Central memory CD4-positive, alpha-beta T cell (primary cell): ENCODE data around the gene ASIC5.
"Not testable (repeated sequence)": the region's sequence is repeated elsewhere in the genome, so short reads cannot be mapped to it uniquely, and the experiment has no call there.

ENCODE experiments used
- DNase-seq: peaks from one replicate; pipeline ENCODE4 v3.0.0; 2022
- total RNA-seq, 3 experiments: gene quantifications; one replicate each; lab custom pipeline; 2026; lab: John Stamatoyannopoulos, UW

ASIC5 gene, protein sequence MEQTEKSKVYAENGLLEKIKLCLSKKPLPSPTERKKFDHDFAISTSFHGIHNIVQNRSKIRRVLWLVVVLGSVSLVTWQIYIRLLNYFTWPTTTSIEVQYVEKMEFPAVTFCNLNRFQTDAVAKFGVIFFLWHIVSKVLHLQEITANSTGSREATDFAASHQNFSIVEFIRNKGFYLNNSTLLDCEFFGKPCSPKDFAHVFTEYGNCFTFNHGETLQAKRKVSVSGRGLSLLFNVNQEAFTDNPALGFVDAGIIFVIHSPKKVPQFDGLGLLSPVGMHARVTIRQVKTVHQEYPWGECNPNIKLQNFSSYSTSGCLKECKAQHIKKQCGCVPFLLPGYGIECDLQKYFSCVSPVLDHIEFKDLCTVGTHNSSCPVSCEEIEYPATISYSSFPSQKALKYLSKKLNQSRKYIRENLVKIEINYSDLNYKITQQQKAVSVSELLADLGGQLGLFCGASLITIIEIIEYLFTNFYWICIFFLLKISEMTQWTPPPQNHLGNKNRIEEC
- 0 reads per million in 3 experiments for total RNA-seq

DNA sequence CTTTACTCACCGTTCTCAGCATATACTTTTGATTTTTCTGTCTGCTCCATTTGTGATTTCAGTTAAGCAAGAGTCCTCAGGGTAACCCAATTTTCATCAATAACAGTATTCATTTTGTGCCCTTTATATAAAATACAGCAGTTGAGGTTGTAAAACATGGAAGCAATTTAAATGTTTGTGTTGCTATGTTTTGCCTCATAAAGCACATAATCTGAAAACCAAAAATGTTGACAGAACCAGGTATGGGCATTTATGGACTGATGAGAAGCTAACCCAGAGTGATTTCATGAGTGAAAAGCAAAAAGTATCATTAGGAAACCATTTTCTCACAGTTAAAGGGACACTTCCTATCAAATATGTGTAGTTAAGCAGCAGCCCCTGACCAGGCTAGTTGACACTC lies at the start of gene ASIC5:
ASIC5 (minus strand) TSS at position 101 of the 400 bp plus-strand sequence; CDS start at position 50, 51 bp downstream.
- no peak for DNase-seq

DNA sequence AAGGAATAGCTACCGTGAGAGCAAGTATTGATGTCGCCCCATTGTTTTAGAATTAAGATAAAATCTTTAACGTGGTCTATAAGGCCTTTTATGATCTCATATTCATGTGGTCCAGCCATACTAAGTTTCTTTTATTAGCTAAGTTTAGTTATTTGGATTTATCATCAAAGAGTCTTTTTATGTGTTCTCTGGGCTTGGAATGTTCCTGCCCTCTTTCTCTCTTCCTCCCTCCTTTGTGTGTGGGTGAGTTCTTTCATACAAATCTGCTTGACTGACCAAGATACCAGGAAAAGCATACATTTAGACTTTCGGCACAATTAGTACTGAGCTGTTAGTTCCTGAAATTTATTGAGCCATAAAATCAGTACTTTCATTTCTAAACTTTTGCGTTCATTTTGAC lies 48.7 kb upstream of the ASIC5 start:
- DNase-seq: no peak

DNA sequence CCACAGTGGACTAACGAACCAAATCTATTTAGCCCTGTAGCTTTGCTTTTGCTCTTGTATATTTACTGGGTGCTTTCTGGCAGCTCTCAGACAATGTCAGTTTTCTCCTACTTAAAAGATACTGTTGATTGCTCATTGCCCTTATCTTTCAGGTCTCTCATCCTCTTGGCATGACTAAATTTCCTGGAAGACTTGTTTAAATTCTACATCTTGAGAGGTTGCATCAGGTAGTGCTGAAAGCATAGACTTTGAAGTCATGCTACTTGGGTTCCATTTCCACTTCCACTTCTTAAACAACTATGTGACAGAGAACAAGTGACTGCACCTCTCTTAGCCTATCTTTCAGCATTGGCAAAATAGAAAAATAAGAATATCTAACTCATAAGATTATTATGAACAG lies 45.8 kb upstream of the ASIC5 start:
- no peak for DNase-seq

DNA sequence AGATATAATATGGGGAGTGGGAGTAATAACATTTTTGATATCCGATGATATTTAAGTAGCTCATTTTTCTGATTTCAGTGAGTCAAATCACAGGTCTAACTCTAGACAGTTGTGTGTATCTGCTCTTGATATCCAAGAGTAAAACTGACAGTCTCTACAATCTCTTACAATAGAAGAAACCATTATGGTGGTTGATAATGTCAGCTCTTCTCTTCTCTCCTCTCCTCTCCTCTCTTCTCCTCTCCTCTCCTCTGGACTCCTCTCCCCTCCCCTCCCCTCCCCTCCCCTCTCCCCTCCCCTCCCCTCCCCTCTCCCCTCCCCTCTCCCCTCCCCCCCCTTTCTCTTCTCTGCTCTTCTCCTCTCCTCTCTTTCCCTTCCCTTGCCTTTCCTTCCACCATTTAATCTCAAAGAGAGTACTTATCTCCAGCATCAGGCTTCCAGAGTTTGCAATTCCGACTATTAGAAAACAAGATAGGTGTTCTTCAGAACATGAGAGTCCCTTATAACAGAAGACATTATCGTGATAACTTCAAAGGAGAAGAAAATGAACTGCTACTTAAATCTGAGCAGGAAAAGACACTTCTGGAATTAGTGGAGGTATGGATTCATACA lies 43.6 kb upstream of the ASIC5 start:
- DNase-seq: no peak

DNA sequence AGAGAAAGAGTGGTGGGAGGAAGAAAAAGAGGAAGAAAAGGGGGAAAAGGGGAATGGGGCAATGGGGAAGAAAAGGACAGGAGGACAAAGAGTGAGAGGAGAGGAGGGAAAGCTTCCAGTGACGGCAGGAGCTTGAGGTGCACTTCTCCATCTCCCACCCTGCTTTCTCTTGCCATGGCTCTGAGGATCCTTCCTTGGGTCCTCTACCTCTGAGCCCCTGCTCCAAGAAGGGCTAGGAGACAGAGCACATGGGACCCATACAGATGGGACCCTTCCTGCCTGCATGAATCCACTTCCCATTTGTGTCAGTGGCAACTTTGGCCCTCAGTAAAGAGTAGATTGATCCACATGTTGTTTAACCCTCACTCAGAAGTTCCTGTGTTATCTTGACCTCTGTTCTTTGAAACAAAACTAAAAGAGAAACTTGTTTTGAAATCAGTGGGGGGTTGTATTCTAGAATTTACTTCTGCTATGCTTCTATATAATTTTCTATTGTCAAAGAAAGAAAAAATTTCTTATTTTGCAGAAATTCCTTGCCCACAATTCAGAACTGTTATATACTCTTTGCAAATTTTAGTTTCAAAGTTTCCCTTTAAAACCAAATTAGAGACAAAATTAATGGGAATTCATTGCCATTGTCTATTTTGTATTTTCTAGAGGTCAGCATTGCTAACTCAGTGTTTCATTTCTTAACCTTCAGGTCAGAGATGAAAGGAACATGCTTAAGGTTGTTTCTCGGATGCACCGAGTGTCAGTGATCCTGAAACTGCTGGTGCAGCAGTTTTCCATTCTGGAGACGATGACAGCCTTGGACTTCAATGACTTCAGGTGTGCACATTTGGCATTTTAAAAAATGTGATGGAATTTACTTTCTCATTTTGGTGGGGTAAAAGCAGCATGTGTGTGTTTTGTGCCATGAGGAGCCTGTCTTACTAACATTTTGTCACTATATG lies 42.4 kb upstream of the ASIC5 start:
- no peak for DNase-seq

DNA sequence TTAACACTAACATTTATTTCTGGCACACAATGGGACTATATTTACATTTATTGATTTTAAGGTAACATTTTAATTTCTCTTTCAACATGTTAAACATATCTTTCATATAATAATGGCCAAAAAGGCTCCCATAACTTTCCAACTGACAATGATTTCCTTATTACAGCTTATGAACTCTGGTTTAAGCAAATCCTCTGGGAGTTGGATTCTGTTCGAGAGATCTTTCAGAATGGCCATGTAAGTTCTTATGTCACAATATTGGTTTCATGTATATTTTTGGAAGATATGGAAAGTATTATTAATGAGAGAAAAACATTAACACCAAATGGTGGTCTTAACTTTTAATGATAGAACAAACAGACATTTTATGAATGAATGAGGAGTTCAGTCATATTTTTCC lies 41.5 kb upstream of the ASIC5 start:
- DNase-seq: no peak

DNA sequence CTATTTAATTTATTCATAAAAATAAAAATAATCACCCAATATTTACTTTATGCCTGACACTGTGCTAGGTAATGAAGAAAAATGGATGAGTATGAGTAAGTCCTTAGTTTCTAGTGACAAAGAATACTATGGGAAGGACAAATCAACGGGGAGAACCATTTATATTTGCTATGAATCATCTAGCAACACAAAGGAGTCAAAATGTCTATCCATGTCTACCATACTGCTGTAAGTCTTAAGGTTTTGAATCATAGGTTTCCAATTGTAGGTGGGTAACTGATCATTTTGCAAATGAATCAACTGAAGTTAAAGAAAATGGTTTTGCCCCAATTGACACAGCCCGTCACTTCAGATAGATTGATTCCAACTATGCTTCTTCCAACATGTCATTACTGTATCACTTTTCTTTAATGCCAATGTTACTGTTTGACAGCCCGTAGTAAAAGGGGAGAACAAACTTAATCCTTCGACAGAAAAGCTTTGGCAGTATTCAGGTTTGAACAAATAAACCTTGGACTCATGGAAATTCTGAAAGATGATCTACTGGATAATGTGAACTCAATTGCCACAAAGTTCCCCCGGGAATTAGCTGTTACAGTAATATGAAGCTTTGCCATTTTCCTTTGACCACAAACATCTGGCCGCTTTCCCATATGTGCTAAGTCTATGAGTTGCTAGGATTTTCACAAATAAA lies 40.6 kb upstream of the ASIC5 start:
- DNase-seq: no peak

DNA sequence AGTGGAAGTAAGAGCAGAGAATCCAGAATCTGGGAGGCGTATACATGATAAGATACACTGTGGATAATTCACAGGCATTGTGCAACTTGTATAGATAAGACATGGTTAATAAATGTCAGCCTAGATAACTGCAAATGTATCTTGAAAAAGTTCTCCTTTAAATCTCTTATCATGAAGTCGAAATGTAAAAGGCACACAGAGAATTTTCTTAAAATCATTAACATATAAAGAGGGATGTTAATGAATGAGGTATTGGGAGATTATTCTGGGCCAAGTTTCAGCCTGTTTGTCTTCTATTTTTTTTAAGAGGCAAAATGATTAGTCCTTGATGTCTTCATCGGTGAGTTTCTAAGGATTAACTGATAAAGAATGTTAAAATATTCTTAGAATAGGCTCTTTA lies 38.3 kb upstream of the ASIC5 start:
- DNase-seq: no peak

DNA sequence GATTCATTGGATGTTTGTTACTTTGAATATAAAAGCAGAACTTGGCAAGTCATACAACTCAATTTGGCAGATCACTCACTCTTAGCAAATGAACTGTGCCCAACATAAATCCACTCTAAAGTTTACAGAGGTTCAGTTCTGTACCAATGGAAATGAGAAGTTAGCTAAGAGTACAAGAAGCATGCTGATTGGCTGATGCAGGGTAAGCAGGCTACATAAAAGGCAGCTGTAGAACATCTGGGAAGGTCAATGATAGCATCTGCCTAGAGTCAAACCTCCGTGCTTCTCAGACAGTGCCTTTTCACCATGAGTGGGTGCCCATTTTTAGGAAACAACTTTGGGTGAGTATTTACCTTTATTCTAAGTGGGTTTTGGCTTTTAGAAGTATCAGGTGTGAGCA lies 37.4 kb upstream of the ASIC5 start, which contains the start of gene TDO2:
TDO2 (plus strand) TSS at position 244 of the 400 bp plus-strand sequence; CDS start at position 307, 63 bp downstream.
- DNase-seq: no peak

DNA sequence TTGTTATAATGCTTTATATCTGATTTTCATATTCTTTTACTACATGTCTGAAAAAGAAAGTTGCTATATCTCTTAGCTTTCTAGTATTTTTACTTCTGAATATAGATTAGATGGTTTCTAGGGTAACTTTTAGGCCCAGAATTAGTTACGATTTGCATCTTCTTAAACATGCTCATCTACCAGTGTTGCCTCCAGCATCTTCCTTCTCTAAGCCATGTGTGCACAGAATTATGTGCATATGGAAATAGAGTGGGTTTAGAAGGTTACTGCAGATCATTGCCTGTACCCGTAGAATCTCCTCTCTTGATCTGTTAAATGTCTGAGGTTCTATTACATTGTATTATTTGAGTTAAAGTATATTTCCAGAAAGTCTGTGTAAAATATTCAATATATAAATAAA lies 34.9 kb upstream of the ASIC5 start:
- no peak for DNase-seq

DNA sequence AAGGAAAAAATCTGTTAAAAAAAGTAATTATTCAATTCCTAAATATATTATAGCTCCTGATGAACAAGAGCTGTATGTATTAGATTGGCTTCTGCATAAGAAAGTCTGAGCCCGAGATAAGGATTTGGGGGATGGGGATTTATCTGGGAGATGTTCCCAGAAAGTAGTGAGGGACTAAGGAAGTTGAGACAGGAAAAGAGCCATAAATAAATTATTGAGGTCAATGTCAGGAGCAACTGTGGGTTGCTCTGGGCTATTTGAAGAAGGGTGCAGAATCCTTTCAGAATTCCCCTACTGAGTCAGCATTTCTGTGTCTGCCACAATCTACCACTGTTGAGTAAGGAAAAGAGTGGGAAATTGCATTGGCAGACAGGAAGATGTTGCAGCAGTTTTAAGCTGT lies 34.3 kb upstream of the ASIC5 start:
- DNase-seq: no peak

DNA sequence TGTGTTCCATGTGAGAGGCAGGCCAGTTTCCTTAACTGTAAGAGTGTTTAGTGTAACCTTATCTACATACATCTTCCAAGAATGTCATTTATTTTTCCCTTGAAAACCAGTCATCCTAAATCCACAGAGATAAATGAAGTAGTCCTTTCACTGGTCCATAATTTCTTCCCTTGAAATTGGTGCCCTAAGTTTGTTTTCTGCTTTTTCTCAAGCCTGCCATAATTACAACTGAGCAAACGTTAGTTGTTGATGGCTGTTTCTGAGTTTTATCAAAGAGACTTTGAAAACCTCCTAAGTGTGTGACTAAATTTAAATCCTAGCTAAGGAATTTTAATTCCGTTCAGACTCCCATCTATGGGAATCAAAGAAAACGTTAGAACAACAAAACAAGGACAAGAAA lies 33.8 kb upstream of the ASIC5 start:
- no peak for DNase-seq

DNA sequence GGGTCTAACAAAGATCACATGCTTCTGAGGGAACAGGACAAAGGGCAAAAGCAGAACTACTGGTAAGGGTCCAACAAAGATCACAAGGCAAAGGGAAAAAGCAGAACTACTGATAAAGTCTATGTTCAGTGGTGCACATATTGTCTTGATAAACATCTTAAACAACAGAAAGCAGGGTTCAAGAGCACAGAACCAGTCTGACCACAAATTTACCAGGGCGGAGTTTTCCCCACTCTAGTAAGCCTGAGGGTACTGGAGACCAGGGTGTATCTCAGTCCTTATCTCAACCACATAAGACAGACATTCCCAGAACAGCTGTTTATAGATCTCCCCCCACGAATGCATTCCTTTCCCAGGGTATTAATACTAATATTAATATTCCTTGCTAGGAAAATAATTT lies 32.3 kb upstream of the ASIC5 start:
- not testable (repeated sequence) for DNase-seq

DNA sequence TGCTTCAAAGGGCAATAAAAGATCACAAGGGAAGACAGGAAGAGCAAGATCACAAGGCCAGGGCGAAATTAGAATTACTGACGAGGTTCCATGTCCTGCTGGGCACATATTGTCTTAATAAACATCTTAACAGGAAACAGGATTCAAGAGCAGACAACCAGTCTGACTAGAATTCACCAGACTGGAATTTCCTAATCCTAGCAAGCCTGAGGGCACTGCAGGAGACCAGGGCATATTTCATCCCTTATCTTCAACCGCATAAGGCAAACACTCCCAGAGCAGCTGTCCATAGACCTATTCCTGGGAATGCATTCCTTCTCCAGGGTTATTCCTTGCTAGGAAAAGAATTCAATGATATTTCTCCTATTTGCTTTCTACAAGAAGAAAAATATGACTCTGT lies 25.0 kb upstream of the ASIC5 start:
- DNase-seq: no peak

DNA sequence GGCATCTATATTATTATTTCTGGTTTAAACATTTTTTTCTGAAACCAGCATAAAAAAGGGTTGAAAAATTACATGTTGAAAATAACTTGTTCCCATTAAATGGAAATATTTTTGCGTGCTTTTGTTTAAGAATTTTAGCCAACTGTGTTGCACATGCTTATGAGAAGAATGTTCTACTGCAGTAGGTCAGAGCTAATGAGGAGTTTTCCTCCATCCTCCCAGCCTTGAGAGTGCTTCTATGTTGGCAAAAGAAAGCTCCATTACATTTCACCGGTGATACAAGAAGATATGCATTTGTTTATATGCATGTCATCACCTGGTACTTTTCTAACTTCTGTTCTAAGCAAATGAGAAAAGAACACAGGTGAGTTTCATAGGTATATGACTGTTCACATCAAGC lies 23.9 kb upstream of the ASIC5 start:
- DNase-seq: no peak

DNA sequence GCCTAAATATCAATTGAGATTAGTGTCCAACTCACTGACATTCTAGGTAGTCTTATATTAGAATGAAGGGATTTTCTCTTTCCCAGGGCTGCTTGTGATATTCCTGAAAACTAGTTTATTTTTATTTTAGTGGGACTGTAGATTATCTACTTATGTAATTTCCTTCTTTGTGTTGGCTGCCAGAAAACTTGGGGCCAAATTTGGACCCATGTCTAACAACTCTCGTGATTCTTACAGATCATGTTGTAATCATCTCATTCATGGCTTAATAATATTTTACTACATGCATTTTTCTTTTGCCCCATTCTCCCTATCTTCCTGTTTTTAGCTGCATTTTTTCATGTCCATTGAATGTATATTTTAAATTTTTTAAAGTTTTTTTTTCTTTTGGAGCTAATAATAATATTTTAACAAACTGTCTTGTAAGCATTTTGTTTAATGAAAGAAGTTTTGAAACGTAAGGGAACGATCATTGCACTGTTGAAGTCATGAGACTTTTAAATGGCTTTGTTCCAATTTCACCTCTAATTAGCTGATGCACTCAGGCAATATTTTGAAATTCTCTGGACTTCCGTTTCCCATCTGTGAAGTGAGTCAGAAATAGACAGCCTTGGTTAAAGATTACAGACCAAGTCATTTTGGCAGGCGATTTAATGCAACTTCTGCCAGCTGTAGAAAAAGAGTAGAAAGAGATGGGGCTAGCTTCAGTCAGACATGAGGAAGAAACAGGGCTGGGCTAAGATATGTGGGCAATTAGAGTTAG lies 23.1 kb upstream of the ASIC5 start:
- no peak for DNase-seq

DNA sequence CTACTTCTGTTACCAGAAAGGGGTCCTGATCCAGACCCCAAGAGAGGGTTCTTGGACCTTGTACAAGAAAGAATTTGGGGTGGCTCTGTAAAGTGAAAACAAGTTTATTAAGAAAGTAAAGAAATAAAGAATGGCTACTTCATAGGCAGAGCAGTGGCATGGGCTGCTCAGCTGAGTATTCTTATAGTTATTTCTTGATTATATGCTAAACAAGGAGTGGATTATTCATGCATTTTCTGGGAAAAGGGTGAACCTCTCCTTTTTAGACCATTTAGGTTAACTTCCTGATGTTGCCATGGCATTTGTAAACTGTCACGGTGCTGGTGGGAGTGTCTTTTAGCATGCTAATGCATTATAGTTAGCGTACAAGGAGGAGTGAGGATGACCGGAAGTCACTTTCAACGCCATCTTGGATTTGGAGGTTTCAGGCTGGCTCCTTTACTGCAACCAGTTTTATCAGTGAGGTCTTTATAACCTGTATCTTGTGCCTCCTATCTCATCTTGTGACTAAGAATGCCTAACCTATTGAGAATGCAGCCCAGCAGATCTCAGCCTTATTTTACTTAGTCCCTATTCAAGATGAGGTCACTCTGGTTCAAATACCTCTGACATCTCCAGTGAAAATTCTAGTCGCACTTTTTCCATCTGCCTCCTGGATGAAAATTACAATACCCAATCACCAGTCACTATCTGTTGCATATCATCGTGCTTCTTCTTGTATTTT lies 21.9 kb upstream of the ASIC5 start:
- DNase-seq: no peak

DNA sequence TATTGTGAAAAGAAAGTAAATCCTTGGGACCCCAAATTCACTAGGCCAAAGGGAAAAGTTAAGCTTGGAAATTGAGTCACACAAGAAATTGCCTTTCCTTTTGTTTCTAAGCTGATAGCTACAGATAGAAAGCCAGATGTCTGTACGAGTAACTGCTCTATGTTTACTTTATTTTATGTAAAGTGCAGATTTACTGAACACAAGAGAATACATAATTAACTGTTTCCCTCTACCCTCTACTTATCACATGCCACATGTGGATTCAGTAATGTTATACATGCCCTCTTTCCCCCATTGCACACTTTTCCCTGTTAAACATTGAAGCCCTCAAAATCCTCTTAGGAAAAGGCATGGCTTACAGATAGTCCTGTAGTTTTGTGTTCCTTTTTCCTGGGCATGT lies 21.0 kb upstream of the ASIC5 start:
- DNase-seq: no peak

DNA sequence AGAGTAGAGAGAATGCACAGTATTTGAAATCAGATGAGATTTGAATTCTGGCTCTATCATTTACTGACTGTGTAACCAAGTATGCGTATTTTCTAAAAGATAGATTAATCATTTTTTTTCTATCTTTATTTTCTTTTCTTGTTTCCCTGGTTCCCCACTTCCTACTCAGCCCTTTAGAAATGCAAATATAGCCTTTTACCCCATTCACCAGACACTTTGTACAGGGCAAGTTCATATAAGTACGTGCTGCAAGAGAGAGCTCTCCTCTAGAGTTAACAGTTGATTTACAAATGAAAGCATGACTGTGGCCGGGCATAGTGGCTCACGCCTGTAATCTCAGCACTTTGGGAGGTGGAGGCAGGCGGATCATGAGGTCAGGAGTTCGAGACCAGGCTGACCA lies 19.6 kb upstream of the ASIC5 start:
- DNase-seq: no peak

DNA sequence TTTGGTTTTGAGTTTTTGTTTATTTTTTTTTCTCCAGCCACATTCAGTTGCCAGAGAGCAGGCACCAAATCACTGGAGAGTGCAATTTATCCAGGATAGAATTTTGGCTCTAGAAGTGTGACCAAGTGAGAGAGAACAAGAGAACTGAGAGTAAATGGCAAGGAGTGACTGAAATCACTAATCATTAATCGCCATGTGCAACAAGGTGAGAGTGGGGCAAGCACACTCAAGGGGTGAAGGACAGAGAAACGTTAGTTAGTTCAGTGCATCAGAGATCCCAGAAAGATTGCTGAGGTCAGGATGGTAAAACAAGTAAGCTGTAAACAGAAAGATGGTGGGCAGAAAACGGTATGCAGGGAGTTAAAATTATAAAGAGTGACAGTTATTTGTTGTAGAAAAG lies 17.8 kb upstream of the ASIC5 start:
- DNase-seq: no peak

DNA sequence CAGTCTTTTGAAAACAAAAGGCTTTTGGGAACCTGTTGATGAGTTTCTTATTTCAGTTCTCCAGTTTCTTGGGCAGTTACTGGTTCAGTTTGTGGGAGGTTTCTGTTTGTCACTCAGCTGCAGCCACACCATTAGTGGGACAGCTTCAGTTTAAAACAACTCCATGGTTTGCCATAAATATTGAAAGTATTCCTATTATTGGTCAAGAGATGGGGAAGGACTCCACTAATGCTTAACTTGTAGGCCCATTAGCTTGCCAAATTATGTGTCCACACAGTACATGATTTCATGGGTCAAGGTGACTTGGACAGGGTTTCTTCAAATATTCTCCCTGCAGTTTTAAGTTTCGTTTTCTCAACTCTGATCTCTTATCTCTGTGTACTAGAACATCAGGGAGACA lies 15.5 kb upstream of the ASIC5 start:
- DNase-seq: no peak
